HCT116 (cell line): ENCODE data around the gene MMP25. TPM values are rescaled to one million over a fixed set of nuclear protein-coding genes. Genes with fewer than 3 reads are reported as not detected.

ENCODE experiments used
- ATAC-seq: fragments of 200-7000 bp; cut with Tn5 transposase; 2 replicates; pipeline ENCODE4 v1.9.1; 2020; ENCODE audit warnings: mild to moderate bottlenecking, moderate library complexity
- BruUV-seq: library from RNA; stranded (reverse); fragments of 400-500 nt; replicated peaks from 2 replicates; lab custom pipeline; 2021; lab: Mats Ljungman, UMichigan
- CTCF ChIA-PET: fragments of 300-600 bp; sonication (Branson Sonifier 250); formaldehyde crosslinking; loops from one replicate; lab custom pipeline; 2021; ENCODE audit warnings: antibody characterized with exemption; lab: Charles Lee
- POLR2A ChIA-PET: fragments of 300-600, 350-600 bp; sonication (Branson Sonifier 250); formaldehyde crosslinking; loops from one replicate; lab custom pipeline; 2021; ENCODE audit warnings: antibody characterized with exemption; lab: Charles Lee
- RAD21 ChIA-PET, 2 experiments: fragments of 300-600 bp; sonication (Branson Sonifier 250); formaldehyde crosslinking; loops; one replicate each; lab custom pipeline; 2023; ENCODE audit warnings: low total read pairs in 2 of 2; ENCODE audit not compliant: uncharacterized antibody in 2 of 2, unreplicated experiment in 2 of 2, low non-redundant PET in 1 of 2; lab: Charles Lee
- DNase-seq: peaks from one replicate; pipeline ENCODE4 v3.0.0-alpha.2; 2010; ENCODE audit warnings: low read depth, low spot score
- H2AFZ ChIP-seq: fragments of 200-600 bp; shearing (Covaris generic), sonication (generic); 2 replicates; pipeline ENCODE4 v1.6.1; 2017; ENCODE audit warnings: low read depth, mixed run types, mixed read lengths, antibody characterized with exemption, low read length; ENCODE audit not compliant: poor library complexity, severe bottlenecking
- H3K27ac ChIP-seq: 2 replicates; pipeline ENCODE4 v1.5.1; 2012; ENCODE audit warnings: low read depth, low read length
- H3K27me3 ChIP-seq: fragments of 200-600 bp; sonication (generic); 2 replicates; pipeline ENCODE4 v1.6.1; 2016; ENCODE audit warnings: mixed run types, low read length, mixed read lengths; ENCODE audit not compliant: insufficient read depth
- H3K36me3 ChIP-seq, 2 experiments: fragments of 200-500 bp in 1 of 2; fragments of 200-600 bp in 1 of 2; sonication (Bioruptor generic) in 1 of 2; sonication (generic) in 1 of 2; 2 replicates each; pipeline versions ENCODE4 v1.5.1 to v1.6.1; 2014 to 2016; ENCODE audit warnings: low read length in 2 of 2, inconsistent platforms in 1 of 2, mixed read lengths in 1 of 2, mixed run types in 1 of 2; ENCODE audit not compliant: insufficient read depth in 2 of 2, control insufficient read depth in 1 of 2
- H3K4me1 ChIP-seq, 2 experiments: fragments of 200-600 bp in 1 of 2; sonication (generic) in 1 of 2; 2 replicates each; pipeline versions ENCODE4 v1.5.1 to v1.6.1; 2012 to 2017; ENCODE audit warnings: low read length in 2 of 2, inconsistent platforms in 1 of 2, mild to moderate bottlenecking in 1 of 2, mixed read lengths in 1 of 2, mixed run types in 1 of 2, moderate library complexity in 1 of 2; ENCODE audit not compliant: insufficient read depth in 2 of 2, control insufficient read depth in 1 of 2
- H3K4me2 ChIP-seq: fragments of 200-600 bp; sonication (generic); 2 replicates; pipeline ENCODE4 v1.6.1; 2017; ENCODE audit warnings: mixed run types, low read length, mixed read lengths
- H3K4me3 ChIP-seq, 2 experiments: fragments of 200-600 bp in 1 of 2; sonication (generic) in 1 of 2; replicated peaks in 1 of 2; 2 replicates each; pipeline ENCODE4 v1.5.1; 2011 to 2016; ENCODE audit warnings: low read length in 2 of 2, control low read depth in 1 of 2, low read depth in 1 of 2, mild to moderate bottlenecking in 1 of 2, mixed read lengths in 1 of 2, mixed run types in 1 of 2
- H3K79me2 ChIP-seq: fragments of 200-600 bp; sonication (generic); 2 replicates; pipeline ENCODE4 v1.6.1; 2017; ENCODE audit warnings: mild to moderate bottlenecking, mixed run types, low read length, moderate library complexity, mixed read lengths; ENCODE audit not compliant: insufficient read depth
- H3K9ac ChIP-seq: fragments of 200-600 bp; sonication (generic); 2 replicates; pipeline ENCODE4 v1.6.1; 2016; ENCODE audit warnings: low read length, mixed read lengths
- H3K9me2 ChIP-seq: fragments of 200-600 bp; sonication (generic), shearing (Covaris generic); 2 replicates; pipeline ENCODE4 v1.6.1; 2017; ENCODE audit warnings: mixed run types, mild to moderate bottlenecking, moderate library complexity; ENCODE audit not compliant: insufficient read depth
- H3K9me3 ChIP-seq, 2 experiments: fragments of 200-500 bp in 1 of 2; fragments of 200-600 bp in 1 of 2; sonication (Bioruptor generic) in 1 of 2; sonication (generic) in 1 of 2; 2 replicates each; pipeline ENCODE4 v1.6.1; 2014 to 2017; ENCODE audit warnings: low read length in 2 of 2, mixed read lengths in 2 of 2, inconsistent platforms in 1 of 2, low read depth in 1 of 2, mild to moderate bottlenecking in 1 of 2, mixed run types in 1 of 2, moderate library complexity in 1 of 2; ENCODE audit not compliant: control insufficient read depth in 1 of 2, insufficient read depth in 1 of 2
- H4K20me1 ChIP-seq: fragments of 200-600 bp; sonication (generic), shearing (Covaris generic); 2 replicates; pipeline ENCODE4 v1.6.1; 2017; ENCODE audit warnings: mixed run types, mild to moderate bottlenecking, moderate library complexity; ENCODE audit not compliant: insufficient read depth
- ELF1 ChIP-seq: IDR thresholded peaks from 2 replicates; pipeline ENCODE4 v1.6.1; 2012; ENCODE audit warnings: low read depth, borderline replicate concordance
- EZH2phosphoT487 ChIP-seq: fragments of 200-600 bp; IDR thresholded peaks from 2 replicates; pipeline ENCODE4 v1.6.1; 2018; ENCODE audit warnings: antibody characterized with exemption, borderline replicate concordance
- POLR2A ChIP-seq: IDR thresholded peaks from 2 replicates; pipeline ENCODE4 v1.7.0; 2011; ENCODE audit warnings: borderline replicate concordance; ENCODE audit not compliant: insufficient read depth, insufficient read length; ENCODE audit errors: extremely low read depth
- RAD21 ChIP-seq: IDR thresholded peaks from 2 replicates; pipeline ENCODE4 v1.6.1; 2012; ENCODE audit warnings: low read depth, mild to moderate bottlenecking
- SRF ChIP-seq: IDR thresholded peaks from 2 replicates; pipeline ENCODE4 v1.6.1; 2012; ENCODE audit warnings: low read depth
- intact Hi-C: fragments of 100-400 bp; cut with micrococcal nuclease; formaldehyde crosslinking; loops from 2 replicates; pipeline ENCODE4 v1.10.0; 2022
- total RNA-seq: library from RNA; stranded (reverse); gene quantifications from one replicate; pipeline ENCODE4 v1.2.1, GENCODE V29; 2021; ENCODE audit not compliant: unreplicated experiment
- TF ChIP-seq, protein P1 (sequence below): IDR thresholded peaks from 2 replicates; pipeline ENCODE4 v1.6.1; 2012; ENCODE audit warnings: low read depth
- TF ChIP-seq, protein P2 (sequence below), 3 experiments: fragments of 200-600 bp in 1 of 3; sonication (generic) in 1 of 3; IDR thresholded peaks in 2 of 3; conservative IDR thresholded peaks in 1 of 3; 2 replicates each; pipeline ENCODE4 v1.5.1; 2012 to 2017; ENCODE audit warnings: low read depth in 2 of 3, low read length in 2 of 3, antibody characterized with exemption in 1 of 3, borderline replicate concordance in 1 of 3, control low read depth in 1 of 3, mild to moderate bottlenecking in 1 of 3, mixed read lengths in 1 of 3, mixed run types in 1 of 3, moderate library complexity in 1 of 3; ENCODE audit not compliant: insufficient read depth in 1 of 3
- TF ChIP-seq, protein P3 (sequence below): IDR thresholded peaks from 2 replicates; pipeline ENCODE4 v1.6.1; 2012

MMP25 gene
- total RNA-seq, 1 experiment from 2014 or later: 2.5 TPM

DNA sequence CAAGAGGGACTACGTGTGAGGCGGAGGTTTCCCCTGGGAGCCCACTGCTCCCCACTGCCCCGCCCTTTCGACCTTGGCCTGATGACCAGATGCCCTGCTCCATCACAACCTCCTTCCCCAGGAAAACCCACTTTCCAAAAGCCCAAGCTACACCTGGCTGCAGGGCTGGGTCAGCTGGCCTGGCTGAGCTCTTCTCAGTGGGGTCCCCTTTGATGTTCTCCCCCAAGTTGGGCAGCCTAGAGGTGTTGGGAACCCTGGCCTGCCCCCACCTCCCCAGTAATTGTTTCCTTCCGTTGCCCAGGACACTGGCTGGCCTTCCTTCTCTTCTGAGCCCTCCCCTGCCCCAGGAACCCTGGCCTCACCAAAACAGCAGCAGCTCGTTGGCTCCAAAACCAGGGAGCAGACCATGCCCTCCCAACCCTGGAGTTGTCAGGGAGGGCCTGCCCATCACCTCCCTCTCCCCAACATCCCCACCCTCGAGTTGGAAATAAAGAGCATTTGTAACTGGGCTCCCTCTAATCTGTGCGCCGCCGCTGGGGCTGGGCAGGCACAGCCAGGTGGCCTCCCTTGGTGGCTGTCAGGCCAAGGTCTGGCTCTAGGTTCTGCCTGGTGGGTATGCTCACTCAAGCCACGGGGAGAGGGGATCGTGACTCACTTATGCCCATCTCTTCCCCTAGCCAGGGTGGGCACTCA is 32.2 kb upstream of the MMP25 start:
- DNase-seq (no peak), ATAC-seq (no peak)
- H3K27me3 ChIP-seq: no peaks in the 10 kb centered on the region
- POLR2A ChIA-PET: interaction anchor here (1.0 kb wide), 1 partner anchor 8 kb away, joined by 5 read pairs; no protein-coding TSS in a partner anchor
- TF ChIP-seq, protein P1, sequence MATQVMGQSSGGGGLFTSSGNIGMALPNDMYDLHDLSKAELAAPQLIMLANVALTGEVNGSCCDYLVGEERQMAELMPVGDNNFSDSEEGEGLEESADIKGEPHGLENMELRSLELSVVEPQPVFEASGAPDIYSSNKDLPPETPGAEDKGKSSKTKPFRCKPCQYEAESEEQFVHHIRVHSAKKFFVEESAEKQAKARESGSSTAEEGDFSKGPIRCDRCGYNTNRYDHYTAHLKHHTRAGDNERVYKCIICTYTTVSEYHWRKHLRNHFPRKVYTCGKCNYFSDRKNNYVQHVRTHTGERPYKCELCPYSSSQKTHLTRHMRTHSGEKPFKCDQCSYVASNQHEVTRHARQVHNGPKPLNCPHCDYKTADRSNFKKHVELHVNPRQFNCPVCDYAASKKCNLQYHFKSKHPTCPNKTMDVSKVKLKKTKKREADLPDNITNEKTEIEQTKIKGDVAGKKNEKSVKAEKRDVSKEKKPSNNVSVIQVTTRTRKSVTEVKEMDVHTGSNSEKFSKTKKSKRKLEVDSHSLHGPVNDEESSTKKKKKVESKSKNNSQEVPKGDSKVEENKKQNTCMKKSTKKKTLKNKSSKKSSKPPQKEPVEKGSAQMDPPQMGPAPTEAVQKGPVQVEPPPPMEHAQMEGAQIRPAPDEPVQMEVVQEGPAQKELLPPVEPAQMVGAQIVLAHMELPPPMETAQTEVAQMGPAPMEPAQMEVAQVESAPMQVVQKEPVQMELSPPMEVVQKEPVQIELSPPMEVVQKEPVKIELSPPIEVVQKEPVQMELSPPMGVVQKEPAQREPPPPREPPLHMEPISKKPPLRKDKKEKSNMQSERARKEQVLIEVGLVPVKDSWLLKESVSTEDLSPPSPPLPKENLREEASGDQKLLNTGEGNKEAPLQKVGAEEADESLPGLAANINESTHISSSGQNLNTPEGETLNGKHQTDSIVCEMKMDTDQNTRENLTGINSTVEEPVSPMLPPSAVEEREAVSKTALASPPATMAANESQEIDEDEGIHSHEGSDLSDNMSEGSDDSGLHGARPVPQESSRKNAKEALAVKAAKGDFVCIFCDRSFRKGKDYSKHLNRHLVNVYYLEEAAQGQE: no peak
- no peak for TF ChIP-seq POLR2A
- no peak for TF ChIP-seq SRF
- TF ChIP-seq RAD21: no peak
- TF ChIP-seq, protein P2, sequence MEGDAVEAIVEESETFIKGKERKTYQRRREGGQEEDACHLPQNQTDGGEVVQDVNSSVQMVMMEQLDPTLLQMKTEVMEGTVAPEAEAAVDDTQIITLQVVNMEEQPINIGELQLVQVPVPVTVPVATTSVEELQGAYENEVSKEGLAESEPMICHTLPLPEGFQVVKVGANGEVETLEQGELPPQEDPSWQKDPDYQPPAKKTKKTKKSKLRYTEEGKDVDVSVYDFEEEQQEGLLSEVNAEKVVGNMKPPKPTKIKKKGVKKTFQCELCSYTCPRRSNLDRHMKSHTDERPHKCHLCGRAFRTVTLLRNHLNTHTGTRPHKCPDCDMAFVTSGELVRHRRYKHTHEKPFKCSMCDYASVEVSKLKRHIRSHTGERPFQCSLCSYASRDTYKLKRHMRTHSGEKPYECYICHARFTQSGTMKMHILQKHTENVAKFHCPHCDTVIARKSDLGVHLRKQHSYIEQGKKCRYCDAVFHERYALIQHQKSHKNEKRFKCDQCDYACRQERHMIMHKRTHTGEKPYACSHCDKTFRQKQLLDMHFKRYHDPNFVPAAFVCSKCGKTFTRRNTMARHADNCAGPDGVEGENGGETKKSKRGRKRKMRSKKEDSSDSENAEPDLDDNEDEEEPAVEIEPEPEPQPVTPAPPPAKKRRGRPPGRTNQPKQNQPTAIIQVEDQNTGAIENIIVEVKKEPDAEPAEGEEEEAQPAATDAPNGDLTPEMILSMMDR (IDR thresholded peaks at IDR 0.05 in 2 of 3, conservative IDR thresholded peaks at IDR 0.05 in 1 of 3; ENCODE audit: borderline replicate concordance in 1 of 3, insufficient read depth in 1 of 3, low read depth in 2 of 3, low read length in 2 of 3): no peak
- no peak for TF ChIP-seq EZH2phosphoT487
- TF ChIP-seq ELF1: no peak
- TF ChIP-seq, protein P3, sequence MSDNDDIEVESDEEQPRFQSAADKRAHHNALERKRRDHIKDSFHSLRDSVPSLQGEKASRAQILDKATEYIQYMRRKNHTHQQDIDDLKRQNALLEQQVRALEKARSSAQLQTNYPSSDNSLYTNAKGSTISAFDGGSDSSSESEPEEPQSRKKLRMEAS: no peak
- H3K4me1 ChIP-seq: peaks cover 48 to 83% of the 10 kb centered on the region in 2 experiments
- no peaks in the 10 kb centered on the region for H3K79me2 ChIP-seq
- no peaks in the 10 kb centered on the region for H3K9me3 ChIP-seq
- CTCF ChIA-PET: no interaction called here
- H3K27ac ChIP-seq: peak overlapping the region; percentile 37; the same call in 1 of the 2 replicates
- no TSS peak for BruUV-seq
- H3K9me2 ChIP-seq: no peaks in the 10 kb centered on the region
- H3K36me3 ChIP-seq: no peaks in the 10 kb centered on the region
- peak overlapping the region; percentile 79; the same call in 1 of the 2 replicates for H3K4me2 ChIP-seq
- H4K20me1 ChIP-seq: no peaks in the 10 kb centered on the region
- H2AFZ ChIP-seq: no peak overlapping the region
- no peak overlapping the region for H3K4me3 ChIP-seq
- RAD21 ChIA-PET: no interaction called here
- H3K9ac ChIP-seq: 0 out of 2 replicates have a peak overlapping the region, but pooled peaks have one; percentile 48
- intact Hi-C loops: no loop called here
